SH-SY5Y (cell line): ENCODE measurements around the gene PARD3.

ENCODE experiments used
- GATA2 ChIP-seq: IDR thresholded peaks from 2 replicates; pipeline ENCODE4 v1.6.1; 2011; ENCODE audit warnings: mild to moderate bottlenecking, low read depth, low read length
- GATA3 ChIP-seq: IDR thresholded peaks from 2 replicates; pipeline ENCODE4 v1.6.1; 2011; ENCODE audit warnings: low read depth, mild to moderate bottlenecking, low read length, moderate library complexity

DNA sequence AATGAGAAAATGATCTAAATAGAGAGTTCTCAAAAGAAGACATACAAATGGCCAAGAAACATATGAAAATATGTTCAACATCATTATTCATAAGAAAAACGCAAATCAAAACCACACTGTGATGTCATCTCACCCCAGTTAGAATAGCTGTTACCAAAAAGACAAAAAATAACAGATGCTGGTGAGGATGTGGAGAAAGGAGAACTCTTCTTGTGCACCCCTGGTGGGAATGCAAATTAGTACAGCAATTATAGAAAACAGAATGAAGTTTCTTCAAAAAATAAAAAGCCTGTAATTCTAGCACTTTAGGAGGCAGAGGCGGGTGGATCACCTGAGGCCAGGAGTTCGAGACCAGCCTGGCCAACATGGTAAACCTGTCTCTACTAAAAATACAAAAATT lies 199.3 kb downstream of the PARD3 start:
- no peak for TF ChIP-seq GATA2
- no peak for TF ChIP-seq GATA3
